ENCODE measurements around the gene CDH13.

CDH13 gene

DNA sequence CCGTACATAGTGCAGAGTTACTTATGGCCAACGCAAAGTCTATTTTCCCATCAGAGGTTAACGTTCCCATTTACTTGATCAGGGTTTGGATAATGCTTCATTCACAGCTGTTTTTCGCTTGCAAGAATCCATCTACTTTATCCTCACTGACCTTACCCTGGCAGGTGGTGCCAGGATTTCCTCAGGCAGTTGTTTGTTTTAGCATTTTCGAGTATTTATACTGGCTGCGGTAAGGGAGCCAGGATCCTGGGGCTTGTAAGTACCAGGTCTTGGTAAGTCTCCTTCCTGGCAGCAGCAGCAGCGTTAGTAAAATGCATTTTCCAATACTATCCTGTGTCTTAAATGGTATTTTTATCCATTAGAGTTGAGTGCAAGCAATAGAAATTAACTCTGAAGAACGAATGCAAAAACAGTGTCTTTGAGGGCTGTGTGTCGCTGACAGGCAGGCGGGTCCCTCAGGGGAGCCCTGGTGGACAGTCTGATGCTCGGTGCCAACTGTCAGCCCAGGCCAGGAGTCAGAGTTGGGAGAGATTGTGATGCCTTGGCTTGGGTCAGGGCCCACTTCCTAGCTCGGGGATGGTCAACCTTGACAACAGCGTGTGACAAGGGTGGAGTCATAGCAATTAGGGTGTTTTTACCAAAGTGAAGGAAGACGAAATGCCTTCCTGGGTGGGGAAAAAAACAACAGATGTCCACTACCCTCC, 1088.6 kb downstream of the CDH13 start:
- DNase-seq, result no peak

- no peak for DNase-seq
Measured at GRCh38 chr16:83717308-83717707, 1090.5 kb downstream of the CDH13 start.

DNA sequence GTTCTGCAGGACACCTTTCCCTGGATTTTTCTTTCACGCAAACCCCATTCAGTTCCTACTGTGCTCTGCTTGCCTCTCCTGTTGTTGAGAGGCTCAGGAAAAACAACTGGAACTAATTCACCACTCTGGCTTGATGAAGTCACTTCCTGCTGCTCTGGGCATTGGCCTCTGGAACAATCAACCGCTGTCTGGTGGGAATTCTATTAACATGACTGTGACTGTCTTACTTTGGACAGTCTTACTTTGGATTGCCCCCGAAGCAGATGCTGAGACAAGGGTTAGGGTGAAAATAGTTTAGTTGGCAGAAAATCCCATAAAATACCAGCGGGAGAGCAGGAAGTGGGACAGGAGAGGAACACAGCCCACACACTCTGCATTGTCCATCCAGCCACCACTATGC, 1091.0 kb downstream of the CDH13 start:
- no peak for DNase-seq

- no peak for DNase-seq
Measured at GRCh38 chr16:83720213-83720612, 1093.4 kb downstream of the CDH13 start.

DNA sequence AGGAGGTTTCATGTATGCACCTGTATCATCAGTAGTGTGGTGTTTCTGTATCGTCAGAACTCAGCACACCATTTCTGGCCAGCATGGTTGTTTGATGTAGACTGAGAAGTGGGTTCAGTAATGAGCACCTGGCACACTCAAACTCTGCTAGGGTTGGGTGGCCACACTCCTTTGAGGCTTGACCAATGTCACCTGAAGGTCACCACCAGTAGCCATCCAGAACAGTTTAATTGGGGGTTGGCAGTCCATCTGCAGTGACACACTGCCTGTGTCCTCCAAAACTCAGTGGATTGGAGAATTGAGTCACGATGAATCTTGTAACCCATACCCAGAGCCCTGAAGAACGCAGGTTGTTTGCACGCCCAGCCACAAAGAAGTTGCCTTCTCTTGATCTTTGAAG, 1094.2 kb downstream of the CDH13 start:
- no peak for DNase-seq

DNA sequence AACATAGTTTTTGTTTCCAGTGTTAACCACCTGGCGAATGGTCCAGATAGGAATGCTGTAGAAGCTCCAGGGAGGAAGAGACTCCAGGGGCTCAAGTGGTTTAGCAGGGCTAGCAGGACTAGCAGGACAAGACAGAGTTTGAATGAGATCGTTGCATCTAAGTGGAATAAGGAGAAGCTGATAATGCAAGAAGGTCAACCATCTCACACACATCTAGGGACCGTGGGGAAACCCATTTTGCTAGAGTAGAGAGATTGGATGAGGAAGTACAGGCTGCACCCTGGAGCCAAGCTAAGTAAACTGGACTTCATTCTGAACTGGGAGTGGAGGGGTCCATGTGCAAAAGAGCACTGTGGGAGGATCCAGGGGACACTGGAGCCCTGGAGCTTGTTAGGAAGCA, 1094.9 kb downstream of the CDH13 start:
- no peak for DNase-seq

DNA sequence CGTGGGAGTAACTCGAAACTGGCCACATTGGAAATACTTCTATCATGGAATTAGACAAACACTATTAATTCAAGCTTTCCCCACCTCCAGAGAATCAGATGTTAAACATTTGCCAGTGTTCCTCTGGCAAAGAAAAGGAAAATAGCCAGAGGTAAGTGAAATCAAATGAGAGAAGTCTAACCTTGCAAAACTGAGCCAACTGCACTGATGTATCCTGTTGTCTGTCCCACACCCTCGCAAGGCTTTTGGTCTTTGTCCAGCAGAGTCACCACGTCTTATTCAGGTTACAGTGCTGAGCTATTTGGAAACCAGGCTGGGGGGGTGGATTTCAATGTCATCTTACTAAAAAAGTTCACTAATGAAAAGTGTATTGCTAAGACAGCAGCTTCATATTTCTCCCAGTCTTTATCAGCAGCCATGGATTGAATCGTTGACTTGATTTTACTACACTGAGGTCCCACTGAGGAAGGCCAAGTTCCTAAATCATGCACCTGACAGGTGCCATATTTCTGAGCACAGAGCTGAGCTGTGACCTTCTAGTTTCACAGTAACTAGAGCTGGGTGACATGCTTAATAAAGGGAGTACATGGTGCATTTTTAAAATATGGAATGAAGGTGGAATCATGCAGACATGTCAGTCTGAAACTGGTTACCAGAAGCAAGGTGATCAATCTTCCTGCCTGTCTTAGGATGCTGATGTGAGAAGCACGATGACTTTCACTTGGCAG, 1095.9 kb downstream of the CDH13 start:
- no peak for DNase-seq

DNA sequence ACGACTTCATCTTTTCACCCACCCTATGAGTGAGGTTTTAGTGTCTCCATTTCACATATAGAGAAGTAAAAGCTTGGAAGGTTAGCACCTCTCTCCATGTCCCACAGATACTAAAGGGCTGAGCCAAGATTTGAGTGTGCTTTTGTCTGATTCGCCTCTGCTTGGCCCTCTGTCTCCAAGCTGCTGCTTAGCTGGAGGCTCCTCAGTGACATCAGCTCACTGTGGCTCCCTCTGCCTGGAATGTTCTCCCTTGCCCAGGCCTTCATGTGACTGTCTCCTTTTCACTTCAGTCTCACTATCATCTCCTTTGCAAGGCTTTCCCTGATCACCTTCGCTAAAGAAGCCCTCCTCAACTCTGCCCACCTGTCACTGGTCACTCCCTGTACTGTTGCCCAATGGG, 1096.5 kb downstream of the CDH13 start:
- no peak for DNase-seq

DNA sequence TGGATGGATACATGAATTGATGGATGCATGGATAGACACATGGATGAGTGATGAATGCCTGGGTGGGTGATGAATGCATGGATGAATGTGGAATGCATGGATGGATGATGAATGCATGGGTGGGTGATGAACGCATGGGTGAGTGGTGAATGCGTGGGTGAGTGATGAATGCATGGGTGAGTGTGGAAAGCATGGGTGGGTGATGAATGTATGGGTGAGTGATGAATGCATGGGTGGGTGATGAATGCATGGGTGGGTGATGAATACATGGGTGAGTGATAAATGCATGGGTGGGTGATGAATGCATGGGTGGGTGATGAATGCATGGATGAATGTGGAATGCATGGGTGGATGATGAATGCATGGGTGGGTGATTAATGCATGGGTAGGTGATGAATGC, 1097.1 kb downstream of the CDH13 start:
- no peak for DNase-seq

DNA sequence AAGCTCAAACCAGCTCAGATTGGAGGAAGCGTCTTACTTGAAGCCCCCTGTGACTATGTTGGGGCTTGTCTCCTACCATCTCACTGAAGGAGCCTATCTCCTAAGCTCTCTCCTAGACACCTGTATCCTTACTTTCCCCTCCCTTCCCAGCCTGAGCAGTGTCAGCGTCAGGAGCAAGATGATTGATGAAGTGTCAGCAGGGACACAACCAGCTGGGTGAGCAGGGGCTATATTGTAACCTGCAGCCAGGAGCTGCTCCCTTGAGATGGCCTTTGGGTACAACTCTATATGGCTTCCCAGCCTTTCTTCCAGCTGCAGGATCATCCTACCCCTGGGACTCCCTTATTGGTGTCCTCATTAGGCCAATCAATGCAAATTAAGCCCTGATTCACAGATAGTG, 1097.8 kb downstream of the CDH13 start:
- no peak for DNase-seq

DNA sequence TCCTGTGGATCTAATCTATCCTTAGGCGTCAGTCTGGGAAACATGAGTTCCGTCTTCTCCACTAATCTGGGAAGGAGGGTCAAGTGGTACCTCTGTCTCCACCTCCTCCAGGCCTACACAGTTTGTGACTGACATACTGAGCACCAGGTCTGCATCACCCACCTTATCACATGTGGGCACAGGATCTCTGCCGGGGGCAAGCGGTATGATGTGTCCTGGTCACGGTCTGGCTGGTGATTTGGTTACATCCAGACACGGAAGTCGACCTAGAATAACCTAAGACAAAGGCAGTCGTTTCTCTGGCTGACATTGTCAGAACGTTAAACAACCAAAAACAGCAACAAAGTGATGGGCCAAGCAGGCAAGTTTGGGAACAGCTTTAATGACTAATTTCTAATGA, 1098.5 kb downstream of the CDH13 start:
- no peak for DNase-seq

DNA sequence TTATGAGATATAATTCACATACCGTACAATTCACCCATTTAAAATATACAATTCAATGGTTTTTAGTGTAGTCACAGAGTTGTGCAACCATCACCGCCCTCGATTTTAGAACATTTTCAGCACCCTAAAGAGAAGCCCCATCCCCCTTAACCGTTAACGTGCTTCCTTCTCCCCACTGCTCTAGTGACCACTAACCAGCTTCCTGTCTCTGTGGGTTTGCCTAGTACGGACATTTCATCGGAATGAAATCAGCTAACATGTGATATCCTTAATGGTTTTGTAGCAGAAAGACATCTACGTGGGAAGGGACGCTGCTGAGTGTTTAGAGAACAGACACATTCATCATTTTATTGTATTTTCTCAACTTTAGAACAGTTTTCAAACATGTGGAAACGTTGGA, 1100.2 kb downstream of the CDH13 start:
- no peak for DNase-seq

- DNase-seq, result no peak
Measured at GRCh38 chr16:83727751-83728352, 1101.1 kb downstream of the CDH13 start.

DNA sequence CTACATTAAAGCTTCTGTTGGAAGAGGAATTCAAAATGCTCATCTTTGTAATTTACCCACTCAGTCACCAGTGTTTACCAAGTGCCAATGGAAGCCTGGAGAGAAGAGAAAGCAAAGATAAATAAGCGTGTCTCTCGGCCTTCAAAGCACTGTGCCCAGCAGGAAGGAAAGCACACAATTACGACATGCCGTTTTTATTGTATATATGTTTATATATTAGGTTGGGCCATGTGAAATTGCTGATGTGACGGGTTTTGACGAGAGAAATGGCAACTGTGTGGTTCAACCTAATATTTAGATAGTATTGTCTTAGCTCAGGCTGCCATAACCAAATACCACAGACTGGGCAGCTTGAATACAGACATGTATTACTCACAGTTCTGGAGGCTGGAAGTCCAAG, 1101.7 kb downstream of the CDH13 start:
- no peak for DNase-seq

- no peak for DNase-seq
Measured at GRCh38 chr16:83730812-83731211, 1104.0 kb downstream of the CDH13 start.

DNA sequence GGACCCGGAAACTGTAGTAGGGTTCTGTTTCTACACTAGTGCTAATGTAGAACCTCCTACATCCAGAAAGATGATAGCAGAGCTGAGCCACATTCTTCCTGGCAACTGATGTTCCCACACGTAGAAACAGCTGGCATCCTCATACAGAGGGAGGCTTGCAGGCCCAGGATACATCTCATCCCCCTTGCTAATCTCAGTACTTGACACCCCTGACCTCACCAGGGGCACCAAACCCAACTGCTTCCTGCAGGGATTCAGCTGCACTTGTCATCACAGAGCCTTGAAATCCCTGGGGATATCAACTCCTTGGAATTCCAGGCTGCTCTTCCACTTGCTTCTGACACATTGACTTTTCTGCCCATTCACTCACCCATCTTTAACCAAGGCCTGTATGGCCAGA, 1105.8 kb downstream of the CDH13 start:
- DNase-seq, result no peak

DNA sequence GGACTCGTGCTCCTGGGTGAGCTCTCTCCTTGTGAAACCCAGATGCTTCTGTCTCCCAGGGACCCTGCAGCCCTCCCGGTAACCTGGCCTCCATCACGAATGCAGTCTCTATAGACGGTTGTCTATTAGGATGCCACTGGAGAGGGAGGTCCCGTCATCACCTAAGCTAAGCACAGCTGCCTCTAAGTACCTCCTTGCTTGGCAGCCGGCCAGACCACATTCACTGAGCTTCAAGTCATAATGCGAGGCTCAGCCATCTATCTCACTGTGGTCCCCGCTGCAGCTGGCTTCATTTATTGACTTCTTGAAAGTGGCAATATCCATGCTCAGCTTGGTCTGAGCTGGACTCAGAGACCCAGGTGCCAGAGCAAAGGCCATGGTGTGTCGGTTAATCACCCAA, 1106.5 kb downstream of the CDH13 start:
- DNase-seq, result no peak

DNA sequence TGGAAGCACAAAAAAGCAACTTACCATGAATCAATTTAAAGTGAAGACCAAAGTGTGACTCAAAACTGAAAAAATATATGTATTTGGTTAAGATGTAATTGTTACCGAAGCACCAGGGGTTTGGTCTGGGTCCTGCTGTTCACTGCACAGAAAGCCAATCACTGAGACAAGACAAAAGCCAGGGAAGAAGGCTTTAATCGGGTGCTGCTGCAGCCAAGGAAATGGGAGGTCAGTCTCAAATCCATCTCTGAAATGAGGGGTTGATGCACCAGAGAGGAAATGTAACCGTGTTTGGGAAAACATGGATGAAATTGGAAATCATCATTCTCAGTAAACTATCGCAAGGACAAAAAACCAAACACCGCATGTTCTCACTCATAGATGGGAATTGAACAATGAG, 1107.4 kb downstream of the CDH13 start:
- no peak for DNase-seq

- DNase-seq, result no peak
Measured at GRCh38 chr16:83737729-83738354, 1111.1 kb downstream of the CDH13 start.

DNA sequence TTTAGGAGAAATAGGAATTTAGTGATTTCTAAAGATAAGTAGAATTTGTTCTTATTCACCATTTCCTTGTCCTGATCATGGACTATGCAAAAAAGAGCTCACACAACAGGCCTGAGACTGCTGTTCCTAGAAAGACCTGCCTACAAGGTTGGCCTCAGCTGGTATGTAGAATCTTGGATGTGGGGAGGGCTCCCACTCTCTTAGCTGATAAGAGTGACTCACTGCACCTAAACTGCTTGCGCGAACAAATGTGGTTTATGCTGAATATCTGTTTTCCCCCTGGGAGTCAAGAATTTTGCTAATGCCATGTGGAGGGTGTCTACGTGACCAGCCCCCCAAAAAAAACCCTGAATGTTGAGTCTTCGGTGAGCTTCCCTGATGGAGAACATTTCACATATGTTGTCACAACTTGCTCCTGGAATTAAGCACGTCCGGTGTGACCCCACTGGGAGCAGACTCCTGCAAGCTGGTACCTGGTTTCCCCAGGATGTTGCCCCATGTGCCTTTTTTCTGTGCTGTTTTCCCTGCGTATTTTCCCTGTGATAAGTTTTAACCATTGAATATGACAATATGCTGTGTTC, 1112.2 kb downstream of the CDH13 start:
- DNase-seq, result no peak

DNA sequence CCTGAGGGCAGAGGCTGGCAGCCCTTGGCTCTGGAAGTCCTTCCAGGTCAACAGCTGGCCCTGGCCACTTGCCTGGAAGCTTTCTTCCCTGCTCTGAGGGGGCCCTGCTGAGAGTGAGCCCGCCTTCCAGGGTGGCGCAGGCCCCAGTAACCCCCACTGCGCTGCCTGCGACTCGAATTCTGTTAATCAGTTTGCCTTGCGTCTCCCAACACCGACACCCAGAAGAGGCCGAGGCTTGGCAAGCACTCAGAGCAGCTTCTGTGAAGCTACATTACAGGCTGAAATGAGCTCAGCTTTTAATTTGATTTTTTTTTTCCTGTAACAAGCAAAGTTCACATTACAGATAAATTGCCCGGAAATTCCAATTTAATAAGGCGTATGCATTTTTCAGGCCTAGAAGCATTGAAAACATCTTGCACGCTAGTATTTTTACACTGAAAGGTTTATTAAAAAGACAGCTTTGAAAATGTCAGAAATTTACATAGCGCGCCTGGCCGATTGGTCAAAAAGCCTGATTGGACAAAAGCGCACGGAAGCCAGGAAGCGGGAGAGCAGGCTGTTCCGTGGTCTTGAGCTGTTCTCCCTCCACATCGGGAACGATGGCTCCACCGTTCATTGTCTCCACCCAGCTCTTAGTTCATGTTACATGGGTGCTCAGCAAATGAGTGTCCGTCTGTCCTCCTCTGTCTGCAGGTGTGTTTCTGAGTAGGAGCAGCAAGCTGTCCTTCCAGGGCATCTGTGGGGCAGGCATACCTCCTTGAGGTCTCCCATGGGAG, 1115.5 kb downstream of the CDH13 start:
- no peak for DNase-seq

GRCh38 chr16:83743241-83743640, 1116.5 kb downstream of the CDH13 start:
- no peak for DNase-seq

DNA sequence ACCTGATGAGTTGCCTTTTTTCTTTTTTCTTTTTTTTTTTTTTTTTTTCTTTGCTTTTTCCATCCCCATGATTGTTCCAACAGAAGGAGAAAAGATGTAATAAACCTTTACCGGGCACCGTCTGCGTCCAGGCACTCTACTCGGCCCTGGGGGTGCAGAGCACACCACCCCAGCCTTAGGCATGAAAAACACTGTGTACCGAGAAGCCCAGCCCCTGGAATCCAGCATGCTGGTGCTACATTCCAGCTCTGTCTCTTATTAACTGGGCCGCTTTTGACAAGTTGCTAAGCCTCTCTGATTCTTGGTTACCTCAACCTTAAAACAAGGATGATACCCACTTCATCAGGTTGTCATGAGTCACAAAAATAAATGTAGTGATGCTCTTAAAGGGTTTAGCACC, 1117.0 kb downstream of the CDH13 start:
- DNase-seq, result no peak

Measured in NK-92 treated with Interleukin-12 subunit alpha and Interleukin-12 subunit beta, amount 100 ng/mL, for 24 hours (cell line).